GM10248 (cell line): ENCODE data around the gene ZNF281.
"Not testable (repeated sequence)": the region's sequence is repeated elsewhere in the genome, so short reads cannot be mapped to it uniquely, and the experiment has no call there.

Source experiments
- CTCF ChIA-PET: fragments of 300-600 bp; sonication (Branson Sonifier 250); formaldehyde crosslinking; extraction: SDS; loops from one replicate; lab custom pipeline; 2021; ENCODE audit warnings: antibody characterized with exemption; lab: Yijun Ruan, JAX
- POLR2A ChIA-PET: fragments of 350-650 bp; sonication (Branson Sonifier 250); formaldehyde crosslinking; extraction: SDS; loops from one replicate; lab custom pipeline; 2020; ENCODE audit warnings: antibody characterized with exemption; lab: Yijun Ruan, JAX
- DNase-seq: peaks from one replicate; pipeline ENCODE4 v3.0.0; 2012; ENCODE audit errors: extremely low spot score
- TF ChIP-seq, protein P1 (sequence below): IDR thresholded peaks from 2 replicates; pipeline ENCODE4 v1.5.1; 2012; ENCODE audit warnings: mild to moderate bottlenecking, low read depth; ENCODE audit errors: extremely low read depth, missing control alignments, control extremely low read depth

ZNF281 gene

GRCh38 chr1:200364831-200365230 lies 45.0 kb downstream of the ZNF281 start:
- no peak for DNase-seq
- ChIA-PET CTCF (interaction anchor here (1.2 to 4.0 kb wide), 2 partner anchors 9 to 12 kb away, joined by 5 to 25 read pairs; no protein-coding TSS in a partner anchor), POLR2A (no interaction called here)
- TF ChIP-seq, protein P1, sequence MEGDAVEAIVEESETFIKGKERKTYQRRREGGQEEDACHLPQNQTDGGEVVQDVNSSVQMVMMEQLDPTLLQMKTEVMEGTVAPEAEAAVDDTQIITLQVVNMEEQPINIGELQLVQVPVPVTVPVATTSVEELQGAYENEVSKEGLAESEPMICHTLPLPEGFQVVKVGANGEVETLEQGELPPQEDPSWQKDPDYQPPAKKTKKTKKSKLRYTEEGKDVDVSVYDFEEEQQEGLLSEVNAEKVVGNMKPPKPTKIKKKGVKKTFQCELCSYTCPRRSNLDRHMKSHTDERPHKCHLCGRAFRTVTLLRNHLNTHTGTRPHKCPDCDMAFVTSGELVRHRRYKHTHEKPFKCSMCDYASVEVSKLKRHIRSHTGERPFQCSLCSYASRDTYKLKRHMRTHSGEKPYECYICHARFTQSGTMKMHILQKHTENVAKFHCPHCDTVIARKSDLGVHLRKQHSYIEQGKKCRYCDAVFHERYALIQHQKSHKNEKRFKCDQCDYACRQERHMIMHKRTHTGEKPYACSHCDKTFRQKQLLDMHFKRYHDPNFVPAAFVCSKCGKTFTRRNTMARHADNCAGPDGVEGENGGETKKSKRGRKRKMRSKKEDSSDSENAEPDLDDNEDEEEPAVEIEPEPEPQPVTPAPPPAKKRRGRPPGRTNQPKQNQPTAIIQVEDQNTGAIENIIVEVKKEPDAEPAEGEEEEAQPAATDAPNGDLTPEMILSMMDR = no peak

DNA sequence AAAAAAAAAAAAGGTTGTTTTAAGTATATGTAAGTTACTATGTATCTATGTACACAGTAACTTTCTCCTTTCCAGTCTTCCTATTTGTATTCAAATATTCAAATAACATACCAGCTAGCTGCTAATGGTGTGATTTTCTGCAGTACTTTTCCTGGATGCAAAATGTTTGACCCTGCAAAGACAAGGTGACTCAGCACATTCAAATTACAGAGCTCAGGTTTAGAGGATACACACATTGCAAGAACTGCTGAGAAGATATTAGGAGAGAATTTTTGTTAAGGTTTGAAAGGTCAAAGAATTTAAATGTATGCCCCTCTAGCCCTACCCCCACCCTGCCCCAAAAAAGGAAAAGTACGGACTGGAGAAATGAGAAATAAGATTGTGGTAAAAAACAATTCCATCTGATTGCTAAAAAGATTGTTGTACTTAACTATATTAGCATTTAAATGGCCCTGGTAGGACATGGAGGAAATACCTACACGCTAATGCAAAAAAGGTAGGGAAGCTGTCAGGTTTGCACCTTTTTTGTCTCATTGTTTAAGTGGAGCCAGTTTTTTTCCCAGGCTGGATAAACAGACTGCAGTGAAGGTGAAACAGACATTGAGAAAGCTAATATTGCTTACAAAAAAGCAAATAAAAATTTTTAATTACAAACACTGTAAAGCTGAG lies 45.6 kb downstream of the ZNF281 start:
- TF ChIP-seq, protein P1 = no peak
- no peak for DNase-seq
- POLR2A ChIA-PET = no interaction called here
- CTCF ChIA-PET = interaction anchor here (1.3 to 4.0 kb wide), 3 partner anchors 10 to 679 kb away, joined by 3 to 25 read pairs (median 3); no protein-coding TSS in a partner anchor

DNA sequence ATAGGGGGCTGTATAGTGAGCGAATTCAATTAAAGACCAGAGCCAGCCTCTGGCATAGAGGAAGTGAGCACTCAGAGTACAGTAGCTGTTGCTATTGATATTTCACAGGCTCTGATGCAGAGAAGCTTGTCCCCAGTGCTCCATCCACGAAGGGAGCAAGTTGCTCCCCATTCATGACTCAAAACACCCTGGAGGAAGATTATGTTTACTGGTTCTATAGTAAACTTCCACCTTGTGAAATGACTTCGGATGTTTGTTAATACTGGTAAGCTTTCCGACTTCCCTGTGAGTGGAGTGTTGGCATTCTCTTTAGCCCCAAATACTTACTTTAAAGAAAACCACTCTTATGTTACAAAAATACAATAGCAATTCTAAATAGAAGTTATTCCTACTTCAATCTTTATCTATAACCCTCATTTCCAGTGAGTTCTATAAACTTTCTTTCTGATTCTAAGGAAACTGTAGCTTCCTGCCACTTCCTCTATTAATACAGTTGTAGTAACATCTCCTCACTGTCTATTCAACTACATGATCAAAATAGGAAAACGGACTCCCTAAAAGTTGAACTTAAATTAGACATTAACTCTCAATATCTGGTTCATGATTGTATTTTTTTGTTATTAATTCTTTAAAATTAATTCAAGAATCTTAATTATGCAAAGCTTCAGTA lies 46.4 kb downstream of the ZNF281 start:
- ChIA-PET POLR2A (no interaction called here), CTCF (interaction anchor here (1.3 to 4.0 kb wide), 6 partner anchors 10 to 679 kb away, joined by 3 to 25 read pairs (median 3); no protein-coding TSS in a partner anchor)
- TF ChIP-seq, protein P1 = no peak
- DNase-seq = no peak

- DNase-seq = no peak
- POLR2A ChIA-PET = no interaction called here
- TF ChIP-seq, protein P1 = no peak
- CTCF ChIA-PET = interaction anchor here (1.3 to 4.0 kb wide), 4 partner anchors 11 to 145 kb away, joined by 3 to 25 read pairs (median 4); no protein-coding TSS in a partner anchor
Measured at GRCh38 chr1:200362421-200362820, 47.4 kb downstream of the ZNF281 start.

DNA sequence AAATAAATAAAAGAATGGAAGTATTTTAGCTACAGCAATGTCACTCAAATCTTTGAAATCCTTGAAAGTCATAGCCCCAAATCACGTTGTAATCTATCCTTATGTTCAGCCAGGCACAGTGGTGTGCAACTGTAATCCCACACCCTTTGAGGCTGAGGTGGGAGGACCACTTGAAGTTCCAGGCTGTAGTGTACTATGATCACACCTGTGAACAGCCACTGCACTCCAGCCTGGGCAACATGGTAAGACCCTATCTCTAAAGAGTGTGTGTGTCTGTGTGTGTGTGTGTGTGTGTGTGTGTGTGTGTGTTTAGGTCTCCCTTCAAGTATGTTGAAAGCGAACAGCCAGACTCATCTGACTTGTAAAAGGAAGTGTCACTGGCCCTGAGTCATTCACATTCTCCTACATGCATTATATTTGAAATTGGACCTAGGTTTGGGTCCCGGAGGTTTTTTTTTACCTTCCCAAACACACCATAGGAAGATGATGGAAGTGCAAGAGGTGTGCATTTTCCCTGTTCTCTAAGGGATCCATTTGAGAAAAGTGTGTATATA lies 50.1 kb downstream of the ZNF281 start:
- POLR2A ChIA-PET = no interaction called here
- CTCF ChIA-PET = interaction anchor here (1.1 to 1.2 kb wide), 2 partner anchors 9 to 10 kb away, joined by 3 to 4 read pairs; no protein-coding TSS in a partner anchor
- TF ChIP-seq, protein P1 = no peak
- DNase-seq = no peak

DNA sequence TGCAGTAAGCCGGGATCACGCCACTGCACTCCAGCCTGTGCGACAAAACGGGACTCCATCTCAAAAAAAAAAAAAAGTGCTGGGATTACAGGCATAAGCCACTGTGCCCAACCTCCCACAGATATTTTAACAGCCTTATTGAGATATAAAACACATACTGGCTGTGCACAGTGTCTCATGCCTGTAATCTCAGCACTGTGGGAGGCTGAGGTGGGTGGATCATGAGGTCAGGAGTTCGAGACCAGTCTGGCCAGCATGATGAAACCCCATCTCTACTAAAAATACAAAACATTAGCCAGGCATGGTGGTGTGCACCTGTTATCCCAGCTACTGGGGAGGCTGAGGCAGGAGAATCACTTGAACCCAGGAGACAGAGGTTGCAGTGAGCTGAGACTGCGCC lies 51.9 kb downstream of the ZNF281 start:
- POLR2A ChIA-PET, DNase-seq: not testable (repeated sequence)
- CTCF ChIA-PET = interaction anchor here (0.9 to 1.4 kb wide), 3 partner anchors 9 to 15 kb away, joined by 3 to 4 read pairs (median 3); no protein-coding TSS in a partner anchor
